RWPE2 (cell line): Measurements from ENCODE around the gene SPATA13.

Experiments
- ATAC-seq: fragments of 200-7000 bp; cut with Tn5 transposase; 3 replicates; pipeline ENCODE4 v1.9.1; 2021; ENCODE audit warnings: low read depth
- DNase-seq: peaks from one replicate; pipeline ENCODE4 v3.0.0-alpha.2; 2020; ENCODE audit warnings: low spot score
- H3K27ac ChIP-seq: fragments of 450-650 bp; 2 replicates; pipeline ENCODE4 v1.5.1; 2017; ENCODE audit warnings: mild to moderate bottlenecking; ENCODE audit not compliant: poor library complexity, severe bottlenecking
- H3K27me3 ChIP-seq: fragments of 250-450 bp; sonication (Bioruptor Pico); 2 replicates; pipeline ENCODE4 v1.5.1; 2021; ENCODE audit warnings: mild to moderate bottlenecking, moderate library complexity; ENCODE audit not compliant: insufficient read depth, poor library complexity, severe bottlenecking
- H3K36me3 ChIP-seq: fragments of 250-450 bp; sonication (Bioruptor Pico); 2 replicates; pipeline ENCODE4 v1.5.1; 2020; ENCODE audit warnings: low read depth, mild to moderate bottlenecking, moderate library complexity
- H3K4me1 ChIP-seq: fragments of 250-450 bp; sonication (Bioruptor Pico); 2 replicates; pipeline ENCODE4 v1.5.1; 2021; ENCODE audit warnings: mild to moderate bottlenecking, moderate library complexity; ENCODE audit not compliant: insufficient read depth, poor library complexity, severe bottlenecking
- H3K4me3 ChIP-seq: fragments of 250-450 bp; sonication (Bioruptor Pico); 2 replicates; pipeline ENCODE4 v1.5.1; 2021; ENCODE audit warnings: mild to moderate bottlenecking, moderate library complexity; ENCODE audit not compliant: severe bottlenecking
- H3K9me3 ChIP-seq: fragments of 250-450 bp; sonication (Bioruptor Pico); 2 replicates; pipeline ENCODE4 v1.5.1; 2021; ENCODE audit warnings: mild to moderate bottlenecking, moderate library complexity; ENCODE audit not compliant: severe bottlenecking
- TF ChIP-seq, protein P1 (sequence below): fragments of 450-650 bp; IDR thresholded peaks from one replicate; pipeline ENCODE4 v1.5.1; 2017; ENCODE audit warnings: mild to moderate bottlenecking, moderate library complexity; ENCODE audit not compliant: poor library complexity, severe bottlenecking

The SPATA13 gene

DNA sequence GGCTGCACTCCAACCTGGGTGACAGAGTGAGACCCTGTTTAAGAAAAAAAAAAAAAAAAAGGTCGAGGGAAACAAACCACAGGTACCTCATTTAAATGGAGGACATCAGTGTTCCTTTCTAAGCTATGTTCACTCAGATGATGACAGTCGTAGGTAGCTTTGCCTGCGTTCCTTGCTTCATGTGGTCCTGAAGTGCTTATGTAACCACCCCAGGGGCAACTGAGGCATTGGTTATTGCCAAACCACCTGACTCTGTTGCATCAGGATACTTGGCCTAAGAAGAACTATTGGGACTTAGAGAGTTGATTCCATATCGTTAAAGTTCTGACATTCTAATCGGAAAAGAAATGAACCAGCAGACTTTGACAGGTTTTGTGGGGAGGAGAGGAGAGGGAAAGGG is 51.7 kb downstream of the SPATA13 start:
- H3K4me1 ChIP-seq, result no peaks in the 10 kb centered on the region
- H3K36me3 ChIP-seq, result no peaks in the 10 kb centered on the region
- H3K9me3 ChIP-seq, result no peaks in the 10 kb centered on the region
- H3K27me3 ChIP-seq, result no peaks in the 10 kb centered on the region
- H3K27ac ChIP-seq, result no peak overlapping the region
- ATAC-seq, result no peak
- TF ChIP-seq, protein P1, sequence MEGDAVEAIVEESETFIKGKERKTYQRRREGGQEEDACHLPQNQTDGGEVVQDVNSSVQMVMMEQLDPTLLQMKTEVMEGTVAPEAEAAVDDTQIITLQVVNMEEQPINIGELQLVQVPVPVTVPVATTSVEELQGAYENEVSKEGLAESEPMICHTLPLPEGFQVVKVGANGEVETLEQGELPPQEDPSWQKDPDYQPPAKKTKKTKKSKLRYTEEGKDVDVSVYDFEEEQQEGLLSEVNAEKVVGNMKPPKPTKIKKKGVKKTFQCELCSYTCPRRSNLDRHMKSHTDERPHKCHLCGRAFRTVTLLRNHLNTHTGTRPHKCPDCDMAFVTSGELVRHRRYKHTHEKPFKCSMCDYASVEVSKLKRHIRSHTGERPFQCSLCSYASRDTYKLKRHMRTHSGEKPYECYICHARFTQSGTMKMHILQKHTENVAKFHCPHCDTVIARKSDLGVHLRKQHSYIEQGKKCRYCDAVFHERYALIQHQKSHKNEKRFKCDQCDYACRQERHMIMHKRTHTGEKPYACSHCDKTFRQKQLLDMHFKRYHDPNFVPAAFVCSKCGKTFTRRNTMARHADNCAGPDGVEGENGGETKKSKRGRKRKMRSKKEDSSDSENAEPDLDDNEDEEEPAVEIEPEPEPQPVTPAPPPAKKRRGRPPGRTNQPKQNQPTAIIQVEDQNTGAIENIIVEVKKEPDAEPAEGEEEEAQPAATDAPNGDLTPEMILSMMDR, result no peak
- DNase-seq, result no peak
- H3K4me3 ChIP-seq, result no peak overlapping the region

DNA sequence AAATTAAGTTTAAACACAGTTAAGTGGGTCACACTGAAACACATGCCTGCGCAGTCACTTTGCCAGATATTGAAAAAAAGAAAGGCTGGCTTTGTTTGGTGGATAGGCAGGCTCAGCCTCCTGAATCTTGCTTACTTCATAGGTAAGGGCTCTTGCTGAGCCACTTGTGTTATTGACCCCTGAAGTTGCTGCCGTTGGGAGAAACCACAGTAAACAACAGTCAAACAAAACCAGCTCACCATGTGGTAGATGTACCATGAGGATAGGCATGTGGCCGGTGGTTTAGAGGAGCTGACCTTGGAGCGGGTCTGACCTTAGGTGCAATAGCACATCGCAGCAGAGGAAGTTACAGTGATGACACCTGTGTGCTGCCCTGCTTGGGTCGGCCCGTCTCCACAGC is 52.2 kb downstream of the SPATA13 start:
- H3K27ac ChIP-seq, result no peak overlapping the region
- H3K4me3 ChIP-seq, result no peak overlapping the region
- ATAC-seq, result no peak
- no peaks in the 10 kb centered on the region for H3K36me3 ChIP-seq
- TF ChIP-seq, protein P1, result no peak
- no peaks in the 10 kb centered on the region for H3K9me3 ChIP-seq
- H3K27me3 ChIP-seq, result no peaks in the 10 kb centered on the region
- DNase-seq, result no peak
- no peaks in the 10 kb centered on the region for H3K4me1 ChIP-seq

DNA sequence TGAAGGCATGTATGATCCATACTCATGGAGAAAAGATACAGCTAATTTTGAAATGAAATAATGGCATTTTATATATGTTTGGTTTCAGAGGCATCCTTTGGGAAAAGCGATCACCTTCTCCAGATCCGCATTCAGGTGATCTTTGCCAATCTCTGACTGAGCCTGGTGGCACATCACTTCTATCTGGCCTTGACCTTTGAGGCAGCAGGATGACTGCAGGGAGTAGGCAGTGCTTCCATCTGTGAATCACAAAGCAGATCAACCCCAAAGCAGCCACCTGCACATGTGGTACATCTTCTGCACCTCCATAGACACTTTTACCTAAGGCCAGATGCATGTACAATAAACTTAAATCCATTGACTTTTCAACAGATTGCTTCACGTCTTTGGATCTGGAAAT is 53.4 kb downstream of the SPATA13 start:
- ATAC-seq, result no peak
- TF ChIP-seq, protein P1, result no peak
- H3K4me3 ChIP-seq, result no peak overlapping the region
- no peaks in the 10 kb centered on the region for H3K27me3 ChIP-seq
- no peaks in the 10 kb centered on the region for H3K36me3 ChIP-seq
- no peak overlapping the region for H3K27ac ChIP-seq
- H3K4me1 ChIP-seq, result no peaks in the 10 kb centered on the region
- H3K9me3 ChIP-seq, result no peaks in the 10 kb centered on the region
- no peak for DNase-seq

DNA sequence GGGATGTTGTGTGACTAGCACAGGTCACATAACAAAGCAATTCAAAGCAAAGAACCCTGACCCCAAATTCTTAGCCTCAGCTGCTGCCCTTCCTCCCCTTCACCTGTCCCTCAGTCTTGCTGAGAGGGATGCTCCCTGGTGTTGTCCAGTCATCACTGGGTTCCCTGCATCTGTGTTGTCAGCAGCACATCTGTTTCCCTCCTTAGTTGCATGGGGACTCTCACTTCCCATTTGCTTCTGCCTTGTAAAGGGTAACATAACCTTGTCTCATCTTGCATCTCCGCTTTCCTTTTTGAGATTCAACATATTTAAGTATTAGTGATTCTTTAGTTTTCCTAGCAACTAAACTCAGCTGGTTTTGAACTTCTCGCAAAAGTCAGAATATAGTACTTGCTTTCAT is 54.0 kb downstream of the SPATA13 start:
- Histone ChIP-seq H3K9me3 (no peaks in the 10 kb centered on the region), H3K4me1 (no peaks in the 10 kb centered on the region), H3K27ac (no peak overlapping the region), H3K27me3 (no peaks in the 10 kb centered on the region), H3K4me3 (no peak overlapping the region), H3K36me3 (no peaks in the 10 kb centered on the region)
- DNase-seq (no peak), ATAC-seq (no peak)
- TF ChIP-seq, protein P1, result no peak

DNA sequence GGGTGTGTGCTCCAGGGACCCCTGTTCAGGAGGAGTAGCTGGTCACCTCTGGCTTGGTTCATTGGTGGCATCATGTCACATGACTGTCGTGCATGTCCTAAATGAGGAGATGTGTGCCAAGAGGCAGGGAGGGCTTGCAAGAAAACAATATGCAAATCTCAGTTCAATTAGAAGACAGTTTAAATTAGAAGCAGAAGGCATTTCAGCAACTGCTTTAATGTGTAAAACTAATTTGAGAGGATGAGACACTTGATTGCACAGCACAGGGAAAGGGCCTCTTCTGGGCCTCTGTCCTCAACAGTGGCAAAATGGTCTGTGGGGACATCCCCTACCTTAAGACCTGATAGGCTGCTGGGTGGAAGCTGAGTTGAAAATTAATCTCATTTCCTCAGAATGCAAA is 54.6 kb downstream of the SPATA13 start:
- TF ChIP-seq, protein P1, result no peak
- no peak overlapping the region for H3K4me3 ChIP-seq
- H3K27ac ChIP-seq, result no peak overlapping the region
- H3K27me3 ChIP-seq, result no peaks in the 10 kb centered on the region
- DNase-seq, result no peak
- H3K9me3 ChIP-seq, result no peaks in the 10 kb centered on the region
- H3K4me1 ChIP-seq, result no peaks in the 10 kb centered on the region
- ATAC-seq, result no peak
- H3K36me3 ChIP-seq, result no peaks in the 10 kb centered on the region
